GM21381 (cell line): ENCODE data around the gene USH2A.

Experiments used
- ATAC-seq: cut with Tn5 transposase; IDR thresholded peaks from one replicate; pipeline ENCODE4 v1.9.1; 2021; ENCODE audit warnings: mild to moderate bottlenecking, moderate library complexity; ENCODE audit not compliant: unreplicated experiment

USH2A gene

GRCh38 chr1:215883004-215883403 is 540.2 kb downstream of the USH2A start:
- ATAC-seq = no peak

GRCh38 chr1:215878843-215879242 is 544.4 kb downstream of the USH2A start:
- ATAC-seq = no peak

GRCh38 chr1:215878128-215878527 is 545.1 kb downstream of the USH2A start:
- ATAC-seq = no peak

GRCh38 chr1:215877452-215877951 is 545.7 kb downstream of the USH2A start:
- ATAC-seq = no peak

- no peak for ATAC-seq
Observed at GRCh38 chr1:215875712-215876111, 547.5 kb downstream of the USH2A start.

- no peak for ATAC-seq
Observed at GRCh38 chr1:215875236-215875635, 548.0 kb downstream of the USH2A start.

GRCh38 chr1:215872658-215873057 is 550.6 kb downstream of the USH2A start:
- ATAC-seq = no peak

GRCh38 chr1:215868500-215868899 is 554.7 kb downstream of the USH2A start:
- ATAC-seq = no peak

GRCh38 chr1:215865060-215865459 is 558.2 kb downstream of the USH2A start:
- no peak for ATAC-seq

GRCh38 chr1:215863796-215864195 is 559.5 kb downstream of the USH2A start:
- ATAC-seq = no peak

GRCh38 chr1:215860833-215861232 is 562.4 kb downstream of the USH2A start:
- no peak for ATAC-seq

GRCh38 chr1:215857317-215857716 is 565.9 kb downstream of the USH2A start:
- ATAC-seq = no peak

GRCh38 chr1:215845234-215845891 is 577.9 kb downstream of the USH2A start:
- no peak for ATAC-seq

- ATAC-seq = no peak
Observed at GRCh38 chr1:215844777-215845176, 578.5 kb downstream of the USH2A start.

GRCh38 chr1:215844266-215844665 is 579.0 kb downstream of the USH2A start:
- ATAC-seq = no peak

- ATAC-seq = no peak
Observed at GRCh38 chr1:215842905-215843304, 580.3 kb downstream of the USH2A start.

- no peak for ATAC-seq
Observed at GRCh38 chr1:215835951-215836350, 587.3 kb downstream of the USH2A start.

- no peak for ATAC-seq
Observed at GRCh38 chr1:215833941-215834729, 589.1 kb downstream of the USH2A start.

- no peak for ATAC-seq
Observed at GRCh38 chr1:215830226-215830810, 592.9 kb downstream of the USH2A start.

GRCh38 chr1:215825056-215825455 is 598.2 kb downstream of the USH2A start:
- ATAC-seq = no peak

GRCh38 chr1:215824245-215824644 is 599.0 kb downstream of the USH2A start:
- no peak for ATAC-seq

GRCh38 chr1:215819114-215819513 is 604.1 kb downstream of the USH2A start:
- ATAC-seq = no peak
